Panc1 (cell line): ENCODE measurements around the gene SHROOM3.

Experiments used
- CTCF ChIP-seq: fragments of 450-650 bp; IDR thresholded peaks from 2 replicates; pipeline ENCODE4 v1.5.1; 2017; ENCODE audit warnings: mild to moderate bottlenecking
- POLR2AphosphoS5 ChIP-seq: IDR thresholded peaks from 2 replicates; pipeline ENCODE4 v1.6.1; 2012; ENCODE audit warnings: mild to moderate bottlenecking, low read depth, low read length, moderate library complexity
- REST ChIP-seq, 2 experiments: IDR thresholded peaks; 2 replicates each; pipeline ENCODE4 v1.6.1; 2011 to 2012; ENCODE audit warnings: low read depth in 2 of 2, control low read depth in 1 of 2, low read length in 1 of 2, mild to moderate bottlenecking in 1 of 2, moderate library complexity in 1 of 2; ENCODE audit not compliant: insufficient read depth in 1 of 2
- SIN3A ChIP-seq: IDR thresholded peaks from 2 replicates; pipeline ENCODE4 v1.6.1; 2012; ENCODE audit warnings: low read depth, mild to moderate bottlenecking, low read length, moderate library complexity, borderline replicate concordance; ENCODE audit not compliant: insufficient read depth

- TF ChIP-seq CTCF (no peak), SIN3A (no peak), POLR2AphosphoS5 (no peak), REST (IDR thresholded peaks at IDR 0.05; ENCODE audit: insufficient read depth in 1 of 2, low read depth in 2 of 2, low read length in 1 of 2) (no peak)
Measured at GRCh38 chr4:76690011-76690905, 255.2 kb downstream of the SHROOM3 start.
